ENCODE data around the gene OLFML3.

Gene OLFML3, protein sequence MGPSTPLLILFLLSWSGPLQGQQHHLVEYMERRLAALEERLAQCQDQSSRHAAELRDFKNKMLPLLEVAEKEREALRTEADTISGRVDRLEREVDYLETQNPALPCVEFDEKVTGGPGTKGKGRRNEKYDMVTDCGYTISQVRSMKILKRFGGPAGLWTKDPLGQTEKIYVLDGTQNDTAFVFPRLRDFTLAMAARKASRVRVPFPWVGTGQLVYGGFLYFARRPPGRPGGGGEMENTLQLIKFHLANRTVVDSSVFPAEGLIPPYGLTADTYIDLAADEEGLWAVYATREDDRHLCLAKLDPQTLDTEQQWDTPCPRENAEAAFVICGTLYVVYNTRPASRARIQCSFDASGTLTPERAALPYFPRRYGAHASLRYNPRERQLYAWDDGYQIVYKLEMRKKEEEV

DNA sequence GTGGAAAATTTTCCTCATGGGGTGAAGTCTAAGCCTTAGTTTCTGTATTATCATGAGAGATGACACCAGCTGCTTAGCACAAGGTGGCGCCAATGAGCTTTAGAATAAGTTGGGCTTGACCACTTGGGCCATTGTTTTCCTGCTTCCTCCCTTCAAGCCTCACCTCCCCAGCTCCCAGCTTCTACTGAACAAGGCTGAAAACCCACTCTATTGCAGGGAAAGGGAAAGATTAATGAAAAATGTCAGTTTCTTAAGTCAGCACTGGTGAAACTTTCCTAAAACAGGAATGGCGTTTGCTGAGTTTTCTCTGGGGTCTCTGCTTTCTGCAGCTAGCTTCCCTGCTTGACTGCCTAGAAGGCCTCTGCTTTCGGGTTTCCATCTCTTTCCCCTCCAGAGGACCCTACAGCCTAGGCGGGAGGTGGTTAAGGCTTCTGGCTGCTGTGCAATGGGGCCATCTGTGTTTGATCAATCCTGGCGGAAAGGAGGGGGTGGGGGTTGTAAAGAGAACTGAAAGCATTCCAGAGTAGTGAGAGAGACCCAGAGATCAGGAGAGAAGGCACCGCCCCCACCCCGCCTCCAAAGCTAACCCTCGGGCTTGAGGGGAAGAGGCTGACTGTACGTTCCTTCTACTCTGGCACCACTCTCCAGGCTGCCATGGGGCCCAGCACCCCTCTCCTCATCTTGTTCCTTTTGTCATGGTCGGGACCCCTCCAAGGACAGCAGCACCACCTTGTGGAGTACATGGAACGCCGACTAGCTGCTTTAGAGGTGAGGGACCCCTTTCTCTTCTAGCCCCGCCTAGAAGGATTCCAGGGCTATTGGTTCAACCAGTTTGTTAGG, at the start of gene OLFML3:
OLFML3 (plus strand) TSS at position 612 of the 840 bp plus-strand sequence; CDS start at position 655, 43 bp downstream.
- H3K9ac ChIP-seq (ENCODE audit: low read length), result no peak within 1 kb of the TSS
- H3K4me3 ChIP-seq (ENCODE audit: low read length), result no peak within 1 kb of the TSS
- H3K79me2 ChIP-seq (ENCODE audit: low read length), result no peaks in the 10 kb centered on the region
- TF ChIP-seq EZH2phosphoT487 (IDR thresholded peaks at IDR 0.05; ENCODE audit: low read depth) (no peak), CTCF (IDR thresholded peaks at IDR 0.05; ENCODE audit: low read depth, low read length) (peak; percentile 68)
- H3K36me3 ChIP-seq (replicated peaks; ENCODE audit: low read depth, low read length), result no peaks in the 10 kb centered on the region
- H3K4me1 ChIP-seq (ENCODE audit: low read length), result no peaks in the 10 kb centered on the region
- H2AFZ ChIP-seq (ENCODE audit: low read depth, low read length), result no peak within 1 kb of the TSS
- no peaks in the 10 kb centered on the region for H3K27me3 ChIP-seq (ENCODE audit: low read depth, low read length)
- H4K20me1 ChIP-seq (ENCODE audit: insufficient read depth, low read length), result no peaks in the 10 kb centered on the region
- H3K9me3 ChIP-seq (ENCODE audit: insufficient read depth, low read length), result no peaks in the 10 kb centered on the region
- no peak within 1 kb of the TSS for H3K4me2 ChIP-seq (ENCODE audit: low read length)
- H3K27ac ChIP-seq (ENCODE audit: low read length), result no peak within 1 kb of the TSS

GRCh38 chr1:113929750-113930498, 49.4 kb upstream of the OLFML3 start:
- Histone ChIP-seq H3K9me3 (ENCODE audit: insufficient read depth, low read length) (no peaks in the 10 kb centered on the region), H3K4me2 (ENCODE audit: low read length) (peak overlapping the region; percentile 92), H4K20me1 (ENCODE audit: insufficient read depth, low read length) (peaks cover 30% of the 10 kb centered on the region), H3K4me3 (ENCODE audit: low read length) (peak overlapping the region; percentile 98), H3K27ac (ENCODE audit: low read length) (peak overlapping the region; percentile 48), H3K4me1 (ENCODE audit: low read length) (peaks cover 20% of the 10 kb centered on the region), H2AFZ (ENCODE audit: low read depth, low read length) (no peak overlapping the region), H3K36me3 (replicated peaks; ENCODE audit: low read depth, low read length) (no peaks in the 10 kb centered on the region), H3K79me2 (ENCODE audit: low read length) (peaks cover 55% of the 10 kb centered on the region), H3K27me3 (ENCODE audit: low read depth, low read length) (no peaks in the 10 kb centered on the region), H3K9ac (ENCODE audit: low read length) (peak overlapping the region; percentile 77)
- TF ChIP-seq EZH2phosphoT487 (IDR thresholded peaks at IDR 0.05; ENCODE audit: low read depth) (no peak), CTCF (IDR thresholded peaks at IDR 0.05; ENCODE audit: low read depth, low read length) (peak; percentile 27; the same call in 1 of the 2 replicates)

DNA sequence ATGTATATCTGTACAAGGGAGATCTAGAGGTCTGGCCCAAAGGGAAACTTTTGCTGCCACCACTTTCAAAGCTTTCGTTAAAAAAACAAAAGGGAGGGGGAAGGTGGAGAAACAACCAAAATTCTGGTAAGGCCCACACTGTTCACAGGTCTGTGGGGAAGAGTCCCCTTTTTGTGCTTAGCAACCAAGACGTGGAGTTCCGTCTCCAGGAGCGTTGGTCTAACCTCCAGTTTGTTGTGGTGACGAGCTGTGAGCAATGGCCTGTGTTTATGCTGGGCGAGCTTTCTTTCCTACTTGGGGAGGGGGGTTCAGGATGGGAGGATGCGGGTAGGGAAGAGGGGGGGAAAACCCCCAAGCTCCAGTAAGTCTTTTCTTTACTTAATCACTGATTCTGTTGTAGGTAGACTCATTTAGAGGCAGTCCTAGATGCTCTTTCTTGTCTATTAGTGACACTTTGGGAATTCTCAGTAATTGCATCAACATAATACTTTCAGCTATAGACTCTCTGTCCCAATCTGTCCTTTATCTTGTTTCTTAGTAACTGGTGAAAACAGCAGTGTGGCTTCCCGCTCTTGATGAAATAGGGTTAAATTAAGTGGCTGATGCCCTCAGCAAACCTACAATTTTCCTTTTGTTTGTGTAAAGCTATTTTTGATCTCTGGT, 48.6 kb upstream of the OLFML3 start:
- Histone ChIP-seq H3K4me1 (ENCODE audit: low read length) (peaks cover 20% of the 10 kb centered on the region), H4K20me1 (ENCODE audit: insufficient read depth, low read length) (peaks cover 30% of the 10 kb centered on the region), H3K36me3 (replicated peaks; ENCODE audit: low read depth, low read length) (no peaks in the 10 kb centered on the region), H3K4me3 (ENCODE audit: low read length) (peak overlapping the region; percentile 98), H3K79me2 (ENCODE audit: low read length) (peaks cover 62% of the 10 kb centered on the region), H2AFZ (ENCODE audit: low read depth, low read length) (no peak overlapping the region), H3K27me3 (ENCODE audit: low read depth, low read length) (no peaks in the 10 kb centered on the region), H3K9ac (ENCODE audit: low read length) (peak overlapping the region; percentile 77), H3K4me2 (ENCODE audit: low read length) (peak overlapping the region; percentile 92), H3K27ac (ENCODE audit: low read length) (peak overlapping the region; percentile 48), H3K9me3 (ENCODE audit: insufficient read depth, low read length) (no peaks in the 10 kb centered on the region)
- TF ChIP-seq EZH2phosphoT487 (IDR thresholded peaks at IDR 0.05; ENCODE audit: low read depth) (no peak), CTCF (IDR thresholded peaks at IDR 0.05; ENCODE audit: low read depth, low read length) (no peak)

Measured in OCI-LY3 (cell line).